OCI-LY1 (cell line): ENCODE data around the gene KIF13A.

Experiments
- H2AFZ ChIP-seq: fragments of 200-600 bp; sonication (generic), shearing (Covaris generic); 2 replicates; pipeline ENCODE4 v1.6.0; 2014; ENCODE audit warnings: antibody characterized with exemption, mild to moderate bottlenecking, low read length
- H3F3A ChIP-seq: fragments of 200-600 bp; sonication (generic), shearing (Covaris generic); 2 replicates; pipeline ENCODE4 v1.6.0; 2014; ENCODE audit warnings: mild to moderate bottlenecking, antibody characterized with exemption, low read length, moderate library complexity; ENCODE audit not compliant: insufficient read depth
- H3K27ac ChIP-seq: fragments of 200-600 bp; sonication (generic); 2 replicates; pipeline ENCODE4 v1.5.1; 2014; ENCODE audit warnings: low read length, mixed run types, mild to moderate bottlenecking, low read depth; ENCODE audit not compliant: poor library complexity, severe bottlenecking
- H3K27me3 ChIP-seq: fragments of 200-600 bp; sonication (generic); 2 replicates; pipeline ENCODE4 v1.6.0; 2014; ENCODE audit warnings: antibody characterized with exemption, mild to moderate bottlenecking, low read length, moderate library complexity; ENCODE audit not compliant: insufficient read depth
- H3K36me3 ChIP-seq: fragments of 200-600 bp; sonication (generic); 2 replicates; pipeline ENCODE4 v1.6.1; 2014; ENCODE audit warnings: mild to moderate bottlenecking, antibody characterized with exemption, low read length, moderate library complexity, mixed read lengths; ENCODE audit not compliant: insufficient read depth
- H3K4me1 ChIP-seq: fragments of 200-600 bp; sonication (generic); 2 replicates; pipeline ENCODE4 v1.5.1; 2014; ENCODE audit warnings: mild to moderate bottlenecking, low read length, moderate library complexity; ENCODE audit not compliant: insufficient read depth, severe bottlenecking
- H3K4me2 ChIP-seq: fragments of 200-600 bp; sonication (generic), shearing (Covaris generic); 2 replicates; pipeline ENCODE4 v1.6.1; 2014; ENCODE audit warnings: low read length
- H3K4me3 ChIP-seq: fragments of 200-600 bp; sonication (generic); 2 replicates; pipeline ENCODE4 v1.5.1; 2014; ENCODE audit warnings: low read length, low read depth, mild to moderate bottlenecking, mixed read lengths; ENCODE audit not compliant: poor library complexity, severe bottlenecking
- H3K79me2 ChIP-seq: fragments of 200-600 bp; shearing (Covaris generic); 2 replicates; pipeline ENCODE4 v1.6.1; 2016; ENCODE audit warnings: mixed run types, low read length, mixed read lengths; ENCODE audit not compliant: insufficient read depth
- H3K9ac ChIP-seq: fragments of 200-600 bp; sonication (generic), shearing (Covaris generic); 2 replicates; pipeline ENCODE4 v1.6.1; 2014; ENCODE audit warnings: mild to moderate bottlenecking, low read length, mixed read lengths
- H3K9me2 ChIP-seq: fragments of 200-600 bp; sonication (generic), shearing (Covaris generic); 2 replicates; pipeline ENCODE4 v1.6.1; 2014; ENCODE audit warnings: low read depth, mild to moderate bottlenecking, low read length, mixed read lengths
- H3K9me3 ChIP-seq: fragments of 200-600 bp; shearing (Covaris generic); 2 replicates; pipeline ENCODE4 v1.6.1; 2014; ENCODE audit warnings: low read length, mixed read lengths
- H4K20me1 ChIP-seq: fragments of 200-600 bp; sonication (generic), shearing (Covaris generic); 2 replicates; pipeline ENCODE4 v1.6.0; 2016; ENCODE audit warnings: mild to moderate bottlenecking, low read length; ENCODE audit not compliant: insufficient read depth
- CTCF ChIP-seq: fragments of 200-600 bp; sonication (generic), shearing (Covaris generic); IDR thresholded peaks from 2 replicates; pipeline ENCODE4 v1.5.1; 2017; ENCODE audit warnings: mild to moderate bottlenecking, antibody characterized with exemption, low read length, moderate library complexity, mixed read lengths
- EZH2 ChIP-seq: fragments of 200-600 bp; sonication (generic), shearing (Covaris generic); IDR thresholded peaks from 2 replicates; pipeline ENCODE4 v1.8.0; 2017; ENCODE audit warnings: borderline replicate concordance, mixed run types, mild to moderate bottlenecking, antibody characterized with exemption, low read length, moderate library complexity, mixed read lengths

Gene KIF13A

DNA sequence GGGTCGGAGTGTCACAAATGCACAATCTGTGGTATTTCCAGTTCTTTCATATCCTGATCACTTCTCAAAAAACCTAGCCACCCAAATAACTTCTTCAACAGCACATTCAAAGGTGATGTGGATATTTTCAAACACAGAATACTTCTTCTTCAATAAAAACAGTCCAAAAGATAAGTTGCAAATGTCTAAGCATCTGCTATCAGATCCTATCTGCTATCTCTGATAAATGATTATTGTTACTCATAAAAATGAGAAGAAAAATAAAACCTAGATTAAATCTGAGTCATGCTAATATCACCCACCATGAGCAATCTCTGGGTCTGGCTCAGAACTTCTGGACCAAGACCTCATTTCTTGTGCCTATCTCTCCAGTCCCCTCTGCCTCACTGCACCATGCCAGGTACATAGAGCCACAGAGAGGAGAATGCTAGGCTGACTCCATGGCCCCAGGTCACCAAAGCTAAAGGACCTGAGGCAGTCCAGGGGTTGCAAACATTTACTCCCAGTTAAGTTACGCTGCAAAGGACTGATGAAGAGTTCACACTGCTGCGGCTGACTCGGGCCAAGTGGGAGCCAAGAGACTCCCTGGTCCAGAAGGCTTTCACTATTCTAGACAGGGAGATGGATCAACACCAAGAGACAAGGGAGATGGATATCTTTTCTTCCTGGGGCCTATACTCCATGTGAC is 101.4 kb downstream of the KIF13A start:
- Histone ChIP-seq H3K79me2 (no peaks in the 10 kb centered on the region), H3K4me2 (no peak overlapping the region), H3K9me3 (no peaks in the 10 kb centered on the region), H4K20me1 (no peaks in the 10 kb centered on the region), H3K27me3 (no peaks in the 10 kb centered on the region; the same call in none of the 2 replicates), H3K27ac (no peak overlapping the region), H3K9me2 (no peaks in the 10 kb centered on the region), H3K9ac (no peak overlapping the region), H3F3A (no peaks in the 10 kb centered on the region), H3K4me3 (no peak overlapping the region), H3K4me1 (no peaks in the 10 kb centered on the region), H3K36me3 (no peaks in the 10 kb centered on the region), H2AFZ (no peak overlapping the region)
- no peak for TF ChIP-seq EZH2
- TF ChIP-seq CTCF, result no peak

DNA sequence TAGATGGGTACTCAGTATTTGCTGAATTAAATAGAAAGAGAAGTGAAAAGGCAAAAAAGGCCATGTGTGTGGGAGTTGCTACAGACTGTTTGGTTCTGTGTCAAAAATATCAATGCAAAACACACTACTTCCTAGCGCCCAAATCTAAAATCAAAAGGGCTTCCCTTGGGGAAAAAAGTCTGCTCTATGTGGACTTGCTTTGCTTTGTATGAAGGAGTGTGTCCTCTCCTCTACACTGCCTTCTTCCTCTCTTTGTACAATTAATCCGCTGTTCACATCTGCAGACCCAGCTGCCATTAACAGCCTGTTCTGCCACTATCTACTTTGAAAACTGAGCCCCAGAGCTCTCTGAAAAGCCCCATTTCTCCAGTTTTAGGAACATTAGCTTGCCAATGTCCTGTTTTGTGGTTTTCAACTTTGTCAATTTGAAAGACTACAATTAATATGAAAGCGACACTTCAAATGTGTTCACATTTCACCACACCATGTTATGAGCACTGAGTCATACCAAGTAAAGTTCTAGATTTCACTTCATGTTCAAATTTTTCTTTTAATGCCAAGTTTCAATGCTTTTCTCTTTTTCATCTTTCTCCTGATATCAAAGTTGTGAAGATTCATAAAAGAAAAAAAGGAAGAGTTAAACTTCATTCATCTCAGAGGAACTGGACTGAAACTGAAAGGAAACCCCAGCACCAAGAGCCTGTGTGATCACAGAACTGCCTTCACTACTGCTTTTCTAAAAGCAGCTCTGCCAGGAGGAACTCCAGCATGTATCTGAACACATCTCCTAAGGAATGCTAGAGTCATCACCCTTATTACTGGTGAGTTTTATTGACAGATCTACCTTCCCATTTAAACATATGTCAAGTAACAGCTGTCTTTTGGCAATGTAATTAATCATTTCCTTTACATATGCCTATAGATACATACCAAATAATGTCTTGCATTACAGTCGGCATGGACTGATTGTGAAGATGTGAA is 102.6 kb downstream of the KIF13A start:
- Histone ChIP-seq H3K4me3 (no peak overlapping the region), H4K20me1 (no peaks in the 10 kb centered on the region), H3K9me2 (no peaks in the 10 kb centered on the region), H2AFZ (no peak overlapping the region), H3K36me3 (no peaks in the 10 kb centered on the region), H3K79me2 (no peaks in the 10 kb centered on the region), H3F3A (no peaks in the 10 kb centered on the region), H3K4me1 (no peaks in the 10 kb centered on the region), H3K9ac (no peak overlapping the region), H3K9me3 (no peaks in the 10 kb centered on the region), H3K4me2 (no peak overlapping the region), H3K27me3 (no peaks in the 10 kb centered on the region; the same call in 1 of the 2 replicates), H3K27ac (no peak overlapping the region)
- TF ChIP-seq CTCF (no peak), EZH2 (no peak)

DNA sequence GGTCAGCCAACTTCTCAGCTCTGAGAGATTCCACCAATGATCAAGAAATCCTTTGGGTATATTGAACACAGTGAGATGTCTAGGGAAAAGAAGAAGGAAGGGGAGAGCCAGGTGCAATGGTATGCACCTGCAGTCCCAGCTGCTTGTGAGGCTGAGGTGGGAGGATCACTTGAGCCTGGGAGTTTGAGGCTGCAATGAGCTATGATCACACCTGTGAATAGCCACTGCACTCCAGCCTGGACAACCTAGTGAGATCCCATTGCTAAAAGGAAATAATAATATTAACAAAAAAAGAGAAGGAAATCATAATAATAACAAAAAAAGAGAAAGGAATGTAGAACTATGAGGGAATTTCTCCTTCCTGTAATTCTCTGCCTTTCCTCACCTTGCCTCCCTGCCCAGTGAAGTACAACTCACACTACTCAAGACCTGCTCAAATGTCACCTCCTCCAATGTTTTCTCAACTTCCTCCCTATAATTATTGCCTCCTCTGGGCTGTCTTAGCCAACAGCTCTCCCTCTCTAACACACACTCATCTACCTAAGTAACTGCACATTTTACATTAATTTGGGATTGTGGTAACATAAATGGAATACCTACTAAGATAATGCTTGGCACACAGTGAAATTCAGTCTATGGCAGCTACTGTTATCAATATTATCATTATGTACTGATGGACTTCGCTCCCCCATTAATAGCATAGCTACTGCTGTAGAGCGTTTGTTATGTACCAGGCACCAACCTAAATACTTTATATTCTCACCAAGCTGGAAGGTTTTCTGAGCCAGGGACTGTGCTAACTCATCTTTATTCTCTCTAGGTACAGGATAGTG is 103.6 kb downstream of the KIF13A start:
- Histone ChIP-seq H3K9me2 (no peaks in the 10 kb centered on the region), H3K36me3 (no peaks in the 10 kb centered on the region), H3F3A (no peaks in the 10 kb centered on the region), H2AFZ (no peak overlapping the region), H3K4me3 (no peak overlapping the region), H3K9ac (no peak overlapping the region), H3K4me2 (no peak overlapping the region), H3K4me1 (no peaks in the 10 kb centered on the region), H3K79me2 (no peaks in the 10 kb centered on the region), H4K20me1 (no peaks in the 10 kb centered on the region), H3K27ac (no peak overlapping the region), H3K27me3 (no peaks in the 10 kb centered on the region; the same call in 1 of the 2 replicates), H3K9me3 (no peaks in the 10 kb centered on the region)
- no peak for TF ChIP-seq EZH2
- TF ChIP-seq CTCF, result no peak
